NCI-H524 treated with DMSO at 0.1 percent for 48 hours (cell line): ENCODE results near the gene RTN4RL1.
"Not testable (repeated sequence)": the region's sequence is repeated elsewhere in the genome, so short reads cannot be mapped to it uniquely, and the experiment has no call there.

Experiments
- DNase-seq: peaks from one replicate; lab custom pipeline; 2025; lab: John Stamatoyannopoulos, UW

Gene RTN4RL1

DNA sequence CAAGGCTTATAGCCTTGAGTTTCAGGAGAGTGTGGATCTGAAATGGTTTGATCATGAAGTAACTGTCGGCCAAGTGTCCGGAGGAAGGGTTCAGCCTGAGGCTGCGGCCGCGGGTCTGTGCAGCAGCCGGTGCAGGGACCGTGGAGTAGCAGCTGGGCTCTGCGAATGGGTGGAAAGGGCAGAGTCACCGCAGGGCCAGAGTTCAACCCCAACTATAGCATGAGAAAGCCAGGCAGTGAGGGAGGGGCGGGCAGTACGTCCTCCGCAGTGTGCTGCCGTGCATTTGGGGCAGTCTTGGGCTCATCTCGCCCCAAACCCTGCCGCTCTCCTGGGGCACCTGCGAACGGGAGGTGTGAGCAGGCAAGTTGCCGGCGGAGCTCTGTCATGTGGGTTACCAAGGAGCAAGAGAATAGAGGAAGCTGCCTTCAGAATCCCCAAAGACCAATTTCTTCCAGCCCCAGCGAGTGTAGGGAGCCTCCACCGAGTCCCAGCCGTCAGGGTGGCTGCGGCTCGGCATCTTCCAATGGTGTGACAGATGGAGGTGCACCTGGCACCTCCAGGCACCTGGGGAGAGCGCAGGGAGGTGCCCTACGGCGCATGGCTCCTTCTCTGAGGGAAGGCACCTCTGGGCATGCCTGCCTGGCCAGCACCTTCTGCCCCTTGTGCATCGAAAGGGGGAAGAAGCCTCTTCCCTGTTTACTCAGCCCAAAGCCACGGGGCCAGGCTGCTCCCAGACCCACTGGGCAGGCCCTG, 108.0 kb downstream of the RTN4RL1 start:
- DNase-seq: no peak

DNA sequence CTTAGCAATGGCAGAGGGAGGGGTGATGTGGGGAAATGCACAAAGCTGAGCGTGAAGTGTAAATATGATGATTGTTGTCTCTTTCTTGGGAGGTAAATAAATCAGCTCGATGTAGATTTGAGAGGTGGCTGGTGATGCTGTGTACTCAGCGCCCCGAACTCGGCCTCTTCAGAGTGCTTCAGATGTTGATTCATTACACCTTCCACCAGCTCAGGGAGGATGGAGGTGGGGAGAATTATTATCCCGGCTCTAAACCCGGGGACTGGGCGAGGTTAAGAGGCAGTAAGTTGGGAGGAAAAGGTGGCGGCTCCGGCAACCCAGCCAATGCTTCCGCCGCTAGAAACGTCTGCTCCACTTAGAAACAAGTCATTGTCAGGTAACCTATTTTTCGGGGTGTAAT, 108.8 kb downstream of the RTN4RL1 start:
- DNase-seq: no peak

- no peak for DNase-seq
Measured at GRCh38 chr17:1915889-1916288, 109.2 kb downstream of the RTN4RL1 start.

DNA sequence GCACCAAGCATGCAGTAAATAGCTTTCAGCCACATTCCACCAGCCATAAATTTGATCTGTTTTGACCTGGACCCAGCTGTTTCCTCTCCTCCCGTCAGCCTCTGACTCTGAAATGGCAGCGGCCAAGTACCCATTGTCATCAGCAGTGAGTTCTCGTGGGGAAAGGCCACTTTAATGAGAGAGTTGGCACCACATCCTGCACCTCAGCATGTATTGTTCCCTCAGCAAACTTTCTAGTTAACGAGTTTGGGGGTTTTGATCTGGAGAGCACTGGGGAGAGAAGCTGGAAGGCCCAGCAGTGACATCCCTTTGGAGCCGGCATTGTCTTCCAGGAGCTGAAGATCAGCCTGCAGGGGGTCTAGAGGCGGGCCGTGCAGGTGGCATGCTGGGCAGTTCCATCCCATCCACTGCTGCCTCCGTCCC, 110.5 kb downstream of the RTN4RL1 start:
- no peak for DNase-seq

GRCh38 chr17:1913702-1914101, 111.4 kb downstream of the RTN4RL1 start:
- DNase-seq: no peak

DNA sequence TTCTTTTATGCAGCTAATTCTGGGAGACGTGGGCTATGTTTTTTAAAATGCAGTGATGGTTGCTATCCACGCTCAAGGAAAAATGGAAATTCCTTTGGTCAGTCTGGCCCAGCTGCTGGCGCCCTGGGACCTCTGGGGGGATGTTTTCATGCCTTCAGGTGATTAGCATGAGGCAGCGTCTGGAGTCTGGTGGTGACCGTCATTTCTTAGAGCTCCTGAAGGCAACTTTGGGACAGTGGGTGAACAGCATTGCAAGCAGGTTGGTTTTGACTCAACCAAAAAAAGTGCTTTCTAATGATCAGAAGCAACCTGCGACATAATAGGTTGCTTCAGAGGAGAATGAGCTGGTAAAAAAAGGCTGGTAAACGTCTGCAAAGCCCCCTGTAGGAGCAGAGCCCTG, 113.0 kb downstream of the RTN4RL1 start:
- DNase-seq: no peak

GRCh38 chr17:1909985-1910384, 115.1 kb downstream of the RTN4RL1 start:
- no peak for DNase-seq

- DNase-seq: no peak
Measured at GRCh38 chr17:1908699-1909309, 116.3 kb downstream of the RTN4RL1 start.

DNA sequence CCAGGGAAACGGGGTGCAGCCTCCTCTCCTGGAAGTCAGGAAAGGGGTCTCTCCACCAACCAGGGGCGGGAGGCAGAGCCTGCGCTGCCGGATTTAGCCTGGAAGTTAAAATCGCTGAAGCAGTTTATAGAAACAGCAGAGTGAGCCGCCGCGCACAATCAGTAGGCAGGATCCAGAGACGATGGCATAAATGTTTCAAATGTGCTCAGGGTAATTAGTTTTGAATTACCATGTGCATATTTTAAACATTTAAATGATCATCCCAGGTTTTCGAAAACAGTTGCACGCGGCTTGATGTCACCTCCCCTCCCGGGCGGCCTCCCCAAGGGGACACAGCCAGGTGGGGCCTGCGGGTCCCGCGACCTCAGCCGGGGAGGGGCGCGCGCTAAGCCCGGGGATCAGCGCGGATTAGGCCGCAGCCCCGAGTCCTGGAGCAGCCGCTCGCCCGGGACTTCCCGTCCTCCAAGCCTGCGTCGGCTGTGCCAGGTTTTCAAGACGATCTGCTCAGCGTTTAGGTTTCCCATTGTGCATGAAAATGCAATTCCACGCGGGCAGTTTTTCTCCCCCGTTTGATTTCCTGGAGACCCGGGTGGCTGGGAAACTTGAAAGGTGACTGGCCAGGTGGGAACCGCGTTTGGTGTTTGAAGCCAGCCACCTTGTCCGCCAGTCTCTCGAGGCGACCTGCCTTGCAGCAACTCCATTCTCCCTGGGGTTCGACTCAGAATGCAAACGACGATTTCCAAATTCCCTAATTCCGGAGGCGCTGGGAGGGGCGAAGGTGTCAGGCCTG, 117.0 kb downstream of the RTN4RL1 start:
- DNase-seq: no peak

- no peak for DNase-seq
Measured at GRCh38 chr17:1907216-1907631, 117.9 kb downstream of the RTN4RL1 start.

- no peak for DNase-seq
Measured at GRCh38 chr17:1906662-1907101, 118.5 kb downstream of the RTN4RL1 start.

GRCh38 chr17:1905190-1905913, 119.8 kb downstream of the RTN4RL1 start:
- peak; percentile 15 for DNase-seq

- DNase-seq: no peak
Measured at GRCh38 chr17:1904273-1905182, 120.6 kb downstream of the RTN4RL1 start.

DNA sequence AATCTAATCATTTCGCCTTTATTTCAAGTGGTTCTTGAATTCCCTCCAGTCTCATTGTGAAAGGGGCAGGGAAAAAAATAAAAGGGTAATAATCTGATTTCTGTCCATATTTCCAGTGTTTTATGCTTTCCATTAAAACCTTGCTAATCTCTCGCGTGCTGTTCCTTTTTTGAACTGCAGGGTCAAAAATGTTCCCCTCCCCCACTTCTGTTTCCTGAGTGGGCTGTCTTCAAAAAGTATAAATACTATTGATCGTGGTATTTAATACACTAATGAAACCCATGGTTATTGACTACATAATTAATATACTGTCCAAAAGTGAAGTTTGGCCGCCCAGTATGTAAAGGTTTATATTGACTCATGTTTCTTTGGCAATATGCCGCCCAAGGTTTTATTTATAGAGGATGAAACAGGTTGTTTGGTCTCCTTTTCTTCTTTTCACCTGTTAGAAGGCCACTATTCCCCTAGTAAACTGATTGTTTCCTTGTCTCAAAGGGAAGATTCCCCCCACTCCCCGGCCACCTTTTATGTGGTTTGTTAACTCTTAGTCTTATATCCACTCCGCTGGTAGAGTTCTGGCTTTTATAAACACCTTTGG, 125.6 kb downstream of the RTN4RL1 start:
- DNase-seq: no peak

DNA sequence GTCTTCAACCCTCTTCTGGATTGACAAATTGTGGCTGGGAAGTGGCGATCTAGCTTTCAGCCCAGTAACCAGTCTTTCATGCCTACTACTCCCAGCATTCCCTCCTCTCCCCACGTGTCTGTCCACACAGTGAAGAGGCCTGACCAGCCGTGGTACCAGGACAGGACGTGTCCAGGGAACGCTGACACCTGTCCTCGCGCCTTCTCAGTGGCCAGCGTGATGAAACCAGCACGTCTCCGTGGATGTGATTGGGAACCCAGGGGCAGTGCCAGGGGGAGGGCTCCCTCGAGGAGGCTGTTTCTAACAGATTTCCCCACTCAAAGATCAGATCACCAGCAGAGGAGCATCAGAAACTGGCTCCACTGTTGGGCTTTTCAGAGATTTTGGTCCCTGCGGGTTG, 126.3 kb downstream of the RTN4RL1 start:
- no peak for DNase-seq

GRCh38 chr17:1898332-1898731, 126.8 kb downstream of the RTN4RL1 start:
- no peak for DNase-seq

GRCh38 chr17:1897105-1897656, 128.0 kb downstream of the RTN4RL1 start:
- DNase-seq: no peak

DNA sequence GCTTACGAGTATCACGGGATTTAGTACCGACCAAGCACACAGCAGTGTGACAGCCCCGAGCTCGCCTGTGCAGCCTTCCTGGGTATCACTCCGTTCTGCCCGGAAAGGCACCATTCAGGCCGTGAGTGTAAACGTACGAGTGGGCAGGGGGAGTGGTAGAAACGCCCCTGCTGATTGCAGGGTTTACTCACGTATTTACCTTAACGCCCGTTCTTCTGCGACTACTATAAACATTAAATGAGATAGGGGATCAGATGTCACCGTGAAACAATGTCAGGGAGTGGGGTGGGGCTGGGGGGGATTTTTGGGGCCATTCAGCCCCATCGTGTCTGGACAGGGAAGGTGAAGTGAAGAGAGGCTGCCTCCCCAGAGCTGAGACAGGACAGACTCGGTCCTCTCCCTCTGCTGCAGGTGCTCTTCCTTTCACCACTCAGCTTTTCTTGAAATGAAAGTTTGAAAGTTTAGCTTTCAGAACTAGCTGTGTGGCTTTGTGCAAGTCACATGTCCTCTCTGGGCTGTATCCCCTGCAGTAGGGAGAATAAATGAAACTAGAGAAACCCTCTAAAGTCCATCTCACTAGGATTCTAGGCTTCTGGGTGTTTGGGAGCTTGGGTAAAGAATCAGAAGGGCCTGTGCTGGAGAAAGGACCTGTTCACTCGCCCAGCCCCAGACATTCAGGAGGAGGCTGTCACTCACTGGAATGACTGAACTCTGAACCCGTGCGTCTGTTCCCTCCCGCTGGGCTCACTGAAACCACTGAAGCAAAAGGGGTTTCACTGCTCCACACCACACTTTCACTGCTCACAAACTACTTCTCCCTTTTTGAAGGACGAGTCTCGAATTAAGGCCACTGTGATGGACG, 128.7 kb downstream of the RTN4RL1 start:
- no peak for DNase-seq

- DNase-seq: not testable (repeated sequence)
Measured at GRCh38 chr17:1895479-1895878, 129.7 kb downstream of the RTN4RL1 start.
